Measurements from ENCODE around the gene C9orf72.
A peak's percentile ranks its signal among the peaks of the same experiment; 100 is the strongest.
"Not testable (repeated sequence)": the region's sequence is repeated elsewhere in the genome, so short reads cannot be mapped to it uniquely, and the experiment has no call there.

C9orf72 gene

GRCh38 chr9:27572918-27573633, at the start of gene C9orf72:
TSS of gene C9orf72 (minus strand) at chr9:27573481. CDS start at chr9:27567120, 6,361 bp downstream.
- DNase-seq = peak; percentile 85

GRCh38 chr9:27622693-27623340, 49.5 kb upstream of the C9orf72 start:
- DNase-seq = no peak

- DNase-seq = no peak
Observed at GRCh38 chr9:27619743-27620142, 46.5 kb upstream of the C9orf72 start.

- DNase-seq = no peak
Observed at GRCh38 chr9:27618066-27618465, 44.8 kb upstream of the C9orf72 start.

GRCh38 chr9:27614551-27614950, 41.3 kb upstream of the C9orf72 start:
- DNase-seq = no peak

GRCh38 chr9:27612036-27612435, 38.8 kb upstream of the C9orf72 start:
- not testable (repeated sequence) for DNase-seq

GRCh38 chr9:27610622-27611021, 37.3 kb upstream of the C9orf72 start:
- DNase-seq = no peak

- DNase-seq = no peak
Observed at GRCh38 chr9:27602954-27603353, 29.7 kb upstream of the C9orf72 start.

- DNase-seq = no peak
Observed at GRCh38 chr9:27602142-27602861, 29.0 kb upstream of the C9orf72 start.

GRCh38 chr9:27601396-27601795, 28.1 kb upstream of the C9orf72 start:
- no peak for DNase-seq

- no peak for DNase-seq
Observed at GRCh38 chr9:27600256-27600655, 27.0 kb upstream of the C9orf72 start.

- no peak for DNase-seq
Observed at GRCh38 chr9:27599870-27600238, 26.6 kb upstream of the C9orf72 start.

- DNase-seq = no peak
Observed at GRCh38 chr9:27599102-27599869, 26.0 kb upstream of the C9orf72 start.

- DNase-seq = no peak
Observed at GRCh38 chr9:27595733-27596132, 22.5 kb upstream of the C9orf72 start.

- DNase-seq = no peak
Observed at GRCh38 chr9:27591672-27592071, 18.4 kb upstream of the C9orf72 start.

- no peak for DNase-seq
Observed at GRCh38 chr9:27591093-27591492, 17.8 kb upstream of the C9orf72 start.

- no peak for DNase-seq
Observed at GRCh38 chr9:27590651-27591050, 17.4 kb upstream of the C9orf72 start.

- no peak for DNase-seq
Observed at GRCh38 chr9:27589462-27589861, 16.2 kb upstream of the C9orf72 start.

GRCh38 chr9:27586304-27586703, 13.0 kb upstream of the C9orf72 start:
- DNase-seq = no peak

- no peak for DNase-seq
Observed at GRCh38 chr9:27584931-27585330, 11.7 kb upstream of the C9orf72 start.

GRCh38 chr9:27582794-27583193, 9.5 kb upstream of the C9orf72 start:
- DNase-seq = no peak

GRCh38 chr9:27581826-27582225, 8.5 kb upstream of the C9orf72 start:
- no peak for DNase-seq
